Suprapubic skin (tissue), 3 donors: Measurements from ENCODE around the gene ACSL6.

Source experiments
- POLR2A ChIP-seq, 2 donors: fragments of 450-650 bp; IDR thresholded peaks; one replicate each; pipeline ENCODE4 v1.6.1; 2017; ENCODE audit warnings: antibody characterized with exemption in 2 of 2, mild to moderate bottlenecking in 2 of 2, moderate library complexity in 2 of 2
- TF ChIP-seq, protein P1 (sequence below), 2 donors: fragments of 200-600 bp in 1 of 2; fragments of 450-650 bp in 1 of 2; sonication (generic) in 1 of 2; IDR thresholded peaks; one replicate each; pipeline ENCODE4 v1.5.1; 2016 to 2019; ENCODE audit warnings: antibody characterized with exemption in 2 of 2, mild to moderate bottlenecking in 1 of 2, moderate library complexity in 1 of 2

DNA sequence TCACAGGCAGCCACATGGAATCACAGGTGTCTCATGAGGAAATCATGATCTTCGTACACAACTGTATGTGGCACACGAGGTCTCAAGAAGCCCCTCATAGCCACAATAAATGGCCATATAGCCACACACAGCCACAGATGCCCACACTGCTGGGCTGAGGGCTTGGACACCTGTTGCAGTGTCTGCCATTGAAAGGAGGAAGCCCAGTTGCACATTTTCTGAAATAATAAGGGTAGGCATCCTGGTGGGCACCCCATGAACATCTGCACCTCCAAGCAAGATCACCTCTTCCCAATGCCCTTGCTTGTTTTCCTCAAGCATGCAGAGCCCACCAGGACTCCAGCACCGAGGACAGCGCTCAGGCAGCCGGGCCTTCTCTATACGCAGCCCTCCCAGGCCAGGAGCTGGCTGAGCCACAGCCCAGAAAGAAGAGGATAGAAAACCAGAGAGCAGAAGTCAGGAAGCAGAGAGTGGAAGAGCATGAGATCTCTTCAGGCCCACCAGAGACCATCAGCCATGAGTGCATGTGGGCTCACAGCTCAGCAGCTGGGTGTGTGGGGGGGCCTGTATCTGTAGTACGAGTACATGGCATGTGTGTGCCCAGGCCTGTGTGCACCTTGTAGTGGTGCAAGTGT is 1.0 kb upstream of the ACSL6 start:
- TF ChIP-seq, protein P1, sequence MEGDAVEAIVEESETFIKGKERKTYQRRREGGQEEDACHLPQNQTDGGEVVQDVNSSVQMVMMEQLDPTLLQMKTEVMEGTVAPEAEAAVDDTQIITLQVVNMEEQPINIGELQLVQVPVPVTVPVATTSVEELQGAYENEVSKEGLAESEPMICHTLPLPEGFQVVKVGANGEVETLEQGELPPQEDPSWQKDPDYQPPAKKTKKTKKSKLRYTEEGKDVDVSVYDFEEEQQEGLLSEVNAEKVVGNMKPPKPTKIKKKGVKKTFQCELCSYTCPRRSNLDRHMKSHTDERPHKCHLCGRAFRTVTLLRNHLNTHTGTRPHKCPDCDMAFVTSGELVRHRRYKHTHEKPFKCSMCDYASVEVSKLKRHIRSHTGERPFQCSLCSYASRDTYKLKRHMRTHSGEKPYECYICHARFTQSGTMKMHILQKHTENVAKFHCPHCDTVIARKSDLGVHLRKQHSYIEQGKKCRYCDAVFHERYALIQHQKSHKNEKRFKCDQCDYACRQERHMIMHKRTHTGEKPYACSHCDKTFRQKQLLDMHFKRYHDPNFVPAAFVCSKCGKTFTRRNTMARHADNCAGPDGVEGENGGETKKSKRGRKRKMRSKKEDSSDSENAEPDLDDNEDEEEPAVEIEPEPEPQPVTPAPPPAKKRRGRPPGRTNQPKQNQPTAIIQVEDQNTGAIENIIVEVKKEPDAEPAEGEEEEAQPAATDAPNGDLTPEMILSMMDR (IDR thresholded peaks at IDR 0.05): no peak
- no peak for TF ChIP-seq POLR2A (IDR thresholded peaks at IDR 0.05)
